Psoas muscle (tissue), 8 donors: ENCODE data around the gene PLPPR1. TPM values are rescaled to one million over a fixed set of nuclear protein-coding genes. Genes with fewer than 3 reads are reported as not detected.
A peak's percentile ranks its signal among the peaks of the same experiment; 100 is the strongest.

Source experiments
- ATAC-seq, 4 donors: fragments of 200-7000 bp; cut with Tn5 transposase; one replicate each; pipeline ENCODE4 v1.9.1; 2020; ENCODE audit warnings: moderate library complexity in 3 of 4, mild to moderate bottlenecking in 2 of 4
- DNase-seq, 2 donors: peaks; one replicate each; pipeline ENCODE4 v3.0.0-alpha.2; 2020
- H3K27ac ChIP-seq: fragments of 200-600 bp; one replicate; pipeline ENCODE4 v1.8.0; 2022
- H3K27me3 ChIP-seq, 3 donors: fragments of 200-600 bp in 1 of 3; one replicate each; pipeline versions ENCODE4 v1.6.1 to v1.8.0; 2013 to 2022; ENCODE audit warnings: low read length in 2 of 3, mild to moderate bottlenecking in 2 of 3, moderate library complexity in 1 of 3; ENCODE audit not compliant: insufficient read depth in 3 of 3
- H3K36me3 ChIP-seq, 2 donors: fragments of 200-600 bp in 1 of 2; one replicate each; pipeline versions ENCODE4 v1.6.1 to v1.8.0; 2013 to 2022; ENCODE audit warnings: low read depth in 1 of 2, mild to moderate bottlenecking in 1 of 2, moderate library complexity in 1 of 2; ENCODE audit not compliant: insufficient read depth in 1 of 2
- H3K4me1 ChIP-seq: fragments of 200-600 bp; one replicate; pipeline ENCODE4 v1.8.0; 2022
- H3K4me3 ChIP-seq: fragments of 200-600 bp; one replicate; pipeline ENCODE4 v1.8.0; 2022; ENCODE audit warnings: mild to moderate bottlenecking
- H3K9me3 ChIP-seq: fragments of 200-600 bp; one replicate; pipeline ENCODE4 v1.8.0; 2022
- CTCF ChIP-seq: fragments of 200-600 bp; IDR thresholded peaks from one replicate; pipeline ENCODE4 v1.8.0; 2022; ENCODE audit warnings: antibody characterized with exemption
- WGBS, 3 donors: extraction: QIAGEN DNeasy Blood & Tissue Kit; methylation state at CpG; one replicate each; pipeline versions ENCODE4 v1.1.6 to v1.1.7; 2013; 5-methylcytosine and 5-hydroxymethylcytosine counted together
- intact Hi-C, 2 donors: fragments of 100-400 bp; cut with DNase I; formaldehyde crosslinking; loops; one replicate each; pipeline versions ENCODE4 v1.11.0 to v1.14.2; 2022
- polyA plus RNA-seq, 3 donors: library from polyadenylated mRNA; stranded (reverse); fragments of 200-250 nt; gene quantifications; one replicate each; pipeline ENCODE4 v1.2.3, GENCODE V29; 2013
- total RNA-seq, 4 donors: library from RNA; stranded (reverse); fragmentation: NEBNext Ultra II Directional in 2 of 4; extraction: Animal tissue kit (Norgen Biotek cat#: 25700) in 2 of 4; gene quantifications; one replicate each; pipeline versions ENCODE4 v1.2.1 to v1.2.4, GENCODE V29; 2021 to 2023
- donor health status: healthy with polysubstance abuse.
- donor health status: DM: no; HTN: no; CAD: no; lungs with moderate emphysema.
- donor health status: Bipolar disorder and iron deficiency.
- donor health status: healthy.
- donor health status: DM: yes; HTN: yes; CAD: no.
- donor health status: DM: no; HTN: no; CAD: no.
- donor health status: DM: no; HTN: no; CAD: no.
- donor health status: DM: yes; HTN: yes; CAD: no.

PLPPR1 gene
- total and polyA plus RNA-seq, 7 donors: 0.03 to 0.11 TPM; not detected in 5

- intact Hi-C loops: no loop called here
- DNase-seq: no peak
- Histone ChIP-seq H3K4me1 (no peaks in the 10 kb centered on the region), H3K27ac (no peak overlapping the region), H3K27me3 (peaks cover 0 to 53% (median 15%) of the 10 kb centered on the region in 3 donors), H3K4me3 (no peak overlapping the region), H3K9me3 (no peaks in the 10 kb centered on the region), H3K36me3 (no peaks in the 10 kb centered on the region)
- TF ChIP-seq CTCF: no peak
- WGBS, 3 donors: 85 to 91% (median 86%) methylated on average over 2 of the region's 2 CpGs
- ATAC-seq: no peak
Measured at GRCh38 chr9:101025940-101026339, 2.6 kb upstream of the PLPPR1 start.

DNA sequence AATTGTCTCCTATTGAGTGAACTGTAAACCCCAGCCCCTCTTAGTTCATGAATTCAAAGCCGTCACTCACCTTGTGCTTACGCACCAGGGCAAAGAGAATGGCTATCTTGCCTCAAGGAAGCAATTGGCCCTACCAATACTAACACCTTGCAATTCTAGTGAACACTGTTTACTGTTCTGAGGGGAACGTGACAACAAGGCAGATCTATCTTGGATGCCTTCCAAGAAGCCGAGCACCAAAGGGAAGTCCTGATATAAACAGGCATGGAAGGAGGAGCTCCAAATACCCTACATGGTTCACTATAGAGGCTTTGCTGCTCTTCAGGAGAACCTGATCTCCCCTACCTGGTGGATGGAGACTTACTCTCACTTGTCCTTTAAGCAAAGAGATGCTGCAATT is 1.7 kb upstream of the PLPPR1 start:
- Histone ChIP-seq H3K4me3 (no peak overlapping the region), H3K9me3 (no peaks in the 10 kb centered on the region), H3K4me1 (no peaks in the 10 kb centered on the region), H3K27me3 (peaks cover 0 to 59% (median 15%) of the 10 kb centered on the region in 3 donors), H3K36me3 (no peaks in the 10 kb centered on the region), H3K27ac (no peak overlapping the region)
- DNase-seq (no peak), ATAC-seq (no peak)
- no peak for TF ChIP-seq CTCF
- intact Hi-C loops: no loop called here
- 44 to 50% (median 47%) methylated on average over 4 of the region's 4 CpGs for WGBS, 3 donors

DNA sequence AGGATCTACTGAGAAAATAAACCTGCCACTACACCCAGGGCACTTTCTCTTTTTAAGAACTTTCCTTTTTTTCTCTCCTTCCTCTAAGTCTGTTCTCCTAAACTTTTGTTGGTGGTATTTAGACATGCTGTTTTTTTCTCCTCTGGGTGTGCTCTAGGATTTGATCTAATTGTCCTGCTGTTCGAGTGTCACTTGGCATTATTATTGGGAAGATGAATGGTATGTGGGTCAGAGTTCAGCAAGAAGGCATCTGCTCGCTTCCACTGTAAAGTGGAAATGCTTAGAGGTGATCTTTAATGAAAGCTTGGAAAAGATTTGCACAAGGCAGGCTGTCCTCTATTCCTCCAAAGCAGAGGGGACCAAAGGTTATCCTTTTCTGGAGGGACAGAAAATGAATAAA is 1.3 kb upstream of the PLPPR1 start:
- Histone ChIP-seq H3K4me3 (no peak overlapping the region), H3K27ac (no peak overlapping the region), H3K27me3 (peaks cover 0 to 59% (median 15%) of the 10 kb centered on the region in 3 donors), H3K4me1 (no peaks in the 10 kb centered on the region), H3K36me3 (no peaks in the 10 kb centered on the region), H3K9me3 (no peaks in the 10 kb centered on the region)
- DNase-seq: no peak
- intact Hi-C loops: no loop called here
- TF ChIP-seq CTCF: no peak
- ATAC-seq: no peak
- 31 to 34% (median 31%) methylated on average over 2 of the region's 2 CpGs for whole genome bisulfite sequencing, 3 donors

DNA sequence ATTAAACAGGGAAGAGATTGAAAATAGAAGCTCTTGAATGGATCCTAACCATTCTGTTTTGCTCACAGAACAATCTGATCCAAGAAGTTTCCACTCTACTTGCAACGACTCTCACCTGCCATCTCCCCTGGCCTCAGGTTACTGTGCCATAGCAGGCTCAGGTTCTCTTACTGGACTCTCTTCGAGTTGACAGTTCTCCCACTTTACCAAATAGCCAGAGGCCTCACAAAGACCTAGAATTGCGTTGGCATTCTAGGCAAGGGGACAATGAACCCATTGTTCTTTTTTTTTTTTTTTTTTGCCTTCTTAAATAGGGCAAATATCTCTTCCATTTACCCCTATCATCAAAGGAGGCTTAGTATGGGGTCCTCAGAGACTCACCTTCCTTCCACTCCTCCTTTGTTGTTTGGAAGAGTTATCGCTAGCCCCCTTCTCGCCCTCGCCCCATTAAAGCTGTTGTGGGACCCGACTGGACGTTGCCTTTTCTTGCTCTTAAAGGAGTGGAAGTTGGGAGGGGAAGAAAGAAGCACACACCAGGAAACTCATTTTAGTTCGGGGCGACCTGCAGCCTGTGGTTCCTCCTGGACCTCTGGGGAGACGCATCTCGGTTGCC is 688 bp upstream of the PLPPR1 start:
- peaks cover 0 to 57% (median 15%) of the 10 kb centered on the region in 3 donors for H3K27me3 ChIP-seq
- no peak for ATAC-seq

More for the DNA sequence above, 688 bp upstream of the PLPPR1 start:
- no peak for DNase-seq
- 8 to 15% (median 10%) methylated on average over 12 of the region's 12 CpGs for WGBS, 3 donors
- Histone ChIP-seq H3K36me3 (no peaks in the 10 kb centered on the region), H3K4me1 (no peaks in the 10 kb centered on the region), H3K27ac (no peak overlapping the region), H3K4me3 (peak overlapping the region; percentile 64), H3K9me3 (no peaks in the 10 kb centered on the region)
- TF ChIP-seq CTCF: no peak
- intact Hi-C loops: no loop called here
